Heart left ventricle (tissue), 16 donors: ENCODE measurements around the gene DIAPH2. TPM values are rescaled to one million over a fixed set of nuclear protein-coding genes. Genes with fewer than 3 reads are reported as not detected.

ENCODE experiments used
- ATAC-seq, 4 donors: fragments of 200-7000 bp; cut with Tn5 transposase; one replicate each; pipeline ENCODE4 v1.9.1; 2020 to 2022; ENCODE audit warnings: moderate library complexity in 4 of 4, mild to moderate bottlenecking in 3 of 4, moderate number of reproducible peaks in 1 of 4
- DNase-seq, 5 donors: peaks; one replicate each; pipeline ENCODE4 v3.0.0-alpha.2; 2020
- H3K27ac ChIP-seq, 12 donors: fragments of 200-600 bp; sonication (generic) in 4 of 12; one replicate each; pipeline versions ENCODE4 v1.5.0 to v1.8.0; 2016 to 2022; ENCODE audit warnings: mild to moderate bottlenecking in 2 of 12
- H3K27me3 ChIP-seq, 9 donors: fragments of 200-600 bp; sonication (generic) in 2 of 9; one replicate each; pipeline versions ENCODE4 v1.5.1 to v1.8.0; 2016 to 2022; ENCODE audit warnings: mild to moderate bottlenecking in 3 of 9
- H3K36me3 ChIP-seq, 9 donors: fragments of 200-600 bp; sonication (generic) in 2 of 9; one replicate each; pipeline versions ENCODE4 v1.5.0 to v1.8.0; 2018 to 2022; ENCODE audit warnings: mild to moderate bottlenecking in 2 of 9
- H3K4me1 ChIP-seq, 12 donors: fragments of 200-600 bp; sonication (generic) in 4 of 12; one replicate each; pipeline versions ENCODE4 v1.5.0 to v1.8.0; 2016 to 2022; ENCODE audit warnings: mild to moderate bottlenecking in 3 of 12
- H3K4me3 ChIP-seq, 12 donors: fragments of 200-600 bp; sonication (generic) in 4 of 12; one replicate each; pipeline versions ENCODE4 v1.5.0 to v1.8.0; 2017 to 2022; ENCODE audit warnings: mild to moderate bottlenecking in 9 of 12, moderate library complexity in 4 of 12
- H3K9me3 ChIP-seq, 12 donors: fragments of 200-600 bp; sonication (generic) in 4 of 12; one replicate each; pipeline versions ENCODE4 v1.5.0 to v1.8.0; 2016 to 2022; ENCODE audit warnings: mild to moderate bottlenecking in 1 of 12
- POLR2A ChIP-seq, 2 donors: fragments of 450-650 bp; IDR thresholded peaks; one replicate each; pipeline ENCODE4 v1.6.1; 2017; ENCODE audit warnings: antibody characterized with exemption in 2 of 2, mild to moderate bottlenecking in 2 of 2, moderate library complexity in 2 of 2
- WGBS, 4 donors: extraction: QIAGEN DNeasy Blood & Tissue Kit in 2 of 4; methylation state at CpG; one replicate each; pipeline versions ENCODE4 v1.1.5 to v1.1.7; 2013 to 2018; 5-methylcytosine and 5-hydroxymethylcytosine counted together
- intact Hi-C, 10 donors: fragments of 100-400 bp; cut with DNase I; formaldehyde crosslinking; loops; one replicate each; pipeline versions ENCODE4 v1.11.1 to v1.14.2; 2022
- polyA plus RNA-seq, 2 donors: library from polyadenylated mRNA; stranded (reverse); fragments of 200-250 nt; gene quantifications; one replicate each; pipeline ENCODE4 v1.2.3, GENCODE V29; 2013
- total RNA-seq, 9 donors: library from RNA; depleted of rRNA in 2 of 9; stranded (reverse); fragments of >200 nt in 2 of 9; fragmentation: NEBNext Ultra II Directional in 3 of 9; extraction: Animal tissue kit (Norgen Biotek cat#: 25700) in 3 of 9; gene quantifications; one replicate each; pipeline versions ENCODE4 v1.1.0 to v1.2.4, GENCODE V29; 2016 to 2023
- TF ChIP-seq, protein P1 (sequence below), 12 donors: fragments of 200-600 bp; sonication (generic) in 4 of 12; IDR thresholded peaks; one replicate each; pipeline versions ENCODE4 v1.5.0 to v1.8.0; 2018 to 2022; ENCODE audit warnings: antibody characterized with exemption in 12 of 12, mild to moderate bottlenecking in 5 of 12
- donor health status: ischemic (EF 13 %, LVEDD 7.1; RV severe dilation, severe dysfunction).
- donor health status: healthy with polysubstance abuse.
- donor health status: DM: no; HTN: yes; CAD: no.
- donor health status: DM: no; HTN: no; CAD: no.
- donor health status: ischemic (EF 25% LVEDD 6.9; RV normal size, moderate dysfunction).
- donor health status: ischemic (EF 25% LVEDD 5.7; RV mildly dilated, moderate dysfunction).
- donor health status: healthy.
- donor health status: DM: yes; HTN: yes; CAD: no.
- donor health status: ischemic (EF 35%, LVEDD 5.7; RV mildly dilated, moderate dysfunction).
- donor health status: nonischemic (EF 11% LVEDD 7.7; RV severe dilation, severe dysfunction).
- donor health status: DM: yes; HTN: yes; CAD: no.
- donor health status: PGD.
- donor health status: ischemic (EF 29% LVEDD 5.4; RV normal size, mild dysfunction).
- donor health status: nonischemic (EF 23%, LVEDD 6.1; RV moderate dilation, normal function).

DIAPH2 gene
- total and polyA plus RNA-seq, 11 donors = 3.7 to 18.8 (median 12.3) TPM

DNA sequence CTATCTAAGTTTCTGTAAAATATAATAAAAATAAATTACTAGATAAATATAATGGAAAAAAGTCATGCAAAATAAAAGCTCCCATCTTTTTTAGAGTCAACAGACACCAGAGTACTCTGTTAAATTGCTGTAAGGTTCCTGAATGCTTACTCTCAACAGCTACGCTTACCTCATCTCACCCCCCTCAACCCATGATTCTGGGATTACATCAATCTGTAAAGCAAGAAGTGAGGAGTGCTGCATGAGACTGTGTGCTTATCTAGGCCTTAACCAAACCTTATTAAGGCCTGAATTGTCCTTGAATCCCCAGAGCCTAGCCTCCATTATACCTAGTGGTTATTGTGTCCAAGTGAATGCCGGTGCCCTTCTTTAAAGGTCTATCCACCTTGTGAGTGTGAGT, 934.9 kb downstream of the DIAPH2 start:
- DNase-seq (no peak), ATAC-seq (no peak)
- no peaks in the 10 kb centered on the region for H3K4me1 ChIP-seq
- no peak overlapping the region for H3K4me3 ChIP-seq
- 95 to 97% (median 96%) methylated on average over 2 of the region's 2 CpGs for WGBS, 4 donors
- H3K27me3 ChIP-seq = no peaks in the 10 kb centered on the region
- H3K27ac ChIP-seq = no peak overlapping the region
- intact Hi-C loops = no loop called here
- no peaks in the 10 kb centered on the region for H3K36me3 ChIP-seq
- no peaks in the 10 kb centered on the region for H3K9me3 ChIP-seq
- no peak for TF ChIP-seq POLR2A (IDR thresholded peaks at IDR 0.05)
- TF ChIP-seq, protein P1, sequence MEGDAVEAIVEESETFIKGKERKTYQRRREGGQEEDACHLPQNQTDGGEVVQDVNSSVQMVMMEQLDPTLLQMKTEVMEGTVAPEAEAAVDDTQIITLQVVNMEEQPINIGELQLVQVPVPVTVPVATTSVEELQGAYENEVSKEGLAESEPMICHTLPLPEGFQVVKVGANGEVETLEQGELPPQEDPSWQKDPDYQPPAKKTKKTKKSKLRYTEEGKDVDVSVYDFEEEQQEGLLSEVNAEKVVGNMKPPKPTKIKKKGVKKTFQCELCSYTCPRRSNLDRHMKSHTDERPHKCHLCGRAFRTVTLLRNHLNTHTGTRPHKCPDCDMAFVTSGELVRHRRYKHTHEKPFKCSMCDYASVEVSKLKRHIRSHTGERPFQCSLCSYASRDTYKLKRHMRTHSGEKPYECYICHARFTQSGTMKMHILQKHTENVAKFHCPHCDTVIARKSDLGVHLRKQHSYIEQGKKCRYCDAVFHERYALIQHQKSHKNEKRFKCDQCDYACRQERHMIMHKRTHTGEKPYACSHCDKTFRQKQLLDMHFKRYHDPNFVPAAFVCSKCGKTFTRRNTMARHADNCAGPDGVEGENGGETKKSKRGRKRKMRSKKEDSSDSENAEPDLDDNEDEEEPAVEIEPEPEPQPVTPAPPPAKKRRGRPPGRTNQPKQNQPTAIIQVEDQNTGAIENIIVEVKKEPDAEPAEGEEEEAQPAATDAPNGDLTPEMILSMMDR (IDR thresholded peaks at IDR 0.05) = no peak

- Histone ChIP-seq H3K36me3 (no peaks in the 10 kb centered on the region), H3K9me3 (no peaks in the 10 kb centered on the region), H3K4me3 (no peak overlapping the region), H3K4me1 (no peaks in the 10 kb centered on the region), H3K27ac (no peak overlapping the region), H3K27me3 (no peaks in the 10 kb centered on the region)
- intact Hi-C loops = no loop called here
- no peak for ATAC-seq
- TF ChIP-seq, protein P1 (IDR thresholded peaks at IDR 0.05) = no peak
- TF ChIP-seq POLR2A (IDR thresholded peaks at IDR 0.05) = no peak
- no peak for DNase-seq
- WGBS, 4 donors = 84 to 92% (median 89%) methylated on average over 3 of the region's 3 CpGs
Observed at GRCh38 chrX:97622111-97622510, 937.5 kb downstream of the DIAPH2 start.

- H3K27me3 ChIP-seq = peaks cover 0 to 10% (median 0%) of the 10 kb centered on the region in 9 donors
- H3K4me3 ChIP-seq = no peak overlapping the region
Observed at GRCh38 chrX:97628326-97628725, 943.7 kb downstream of the DIAPH2 start.

GRCh38 chrX:97628807-97629596, 944.4 kb downstream of the DIAPH2 start:
- 77 to 87% (median 84%) methylated on average over 6 of the region's 6 CpGs for WGBS, 4 donors

More at GRCh38 chrX:97628326-97628725, 943.7 kb downstream of the DIAPH2 start:
- H3K9me3 ChIP-seq = no peaks in the 10 kb centered on the region
- H3K27ac ChIP-seq = no peak overlapping the region
- ATAC-seq (no peak), DNase-seq (no peak)
- WGBS, 4 donors = 75 to 95% (median 86%) methylated on average over 2 of the region's 2 CpGs
- TF ChIP-seq POLR2A (IDR thresholded peaks at IDR 0.05) = no peak
- TF ChIP-seq, protein P1 (IDR thresholded peaks at IDR 0.05) = no peak
- H3K4me1 ChIP-seq = no peaks in the 10 kb centered on the region
- intact Hi-C loops = no loop called here
- H3K36me3 ChIP-seq = no peaks in the 10 kb centered on the region

More at GRCh38 chrX:97628807-97629596, 944.4 kb downstream of the DIAPH2 start:
- H3K4me1 ChIP-seq = no peaks in the 10 kb centered on the region
- no peaks in the 10 kb centered on the region for H3K9me3 ChIP-seq
- H3K4me3 ChIP-seq = no peak overlapping the region
- no peak for DNase-seq
- peaks cover 0 to 12% (median 0%) of the 10 kb centered on the region in 9 donors for H3K27me3 ChIP-seq
- no peak for ATAC-seq
- H3K36me3 ChIP-seq = no peaks in the 10 kb centered on the region
- intact Hi-C loops = no loop called here
- TF ChIP-seq, protein P1 (IDR thresholded peaks at IDR 0.05) = no peak
- TF ChIP-seq POLR2A (IDR thresholded peaks at IDR 0.05) = no peak
- no peak overlapping the region for H3K27ac ChIP-seq
